Esophagus squamous epithelium (tissue), 5 donors: ENCODE results near the gene RNASE13. TPM values are rescaled to one million over a fixed set of nuclear protein-coding genes. Genes with fewer than 3 reads are reported as not detected.

Source experiments
- DNase-seq: peaks from one replicate; lab custom pipeline; 2025; lab: John Stamatoyannopoulos, UW
- H3K27ac ChIP-seq, 4 donors: fragments of 200-600 bp; sonication (generic); one replicate each; pipeline ENCODE4 v1.5.1; 2016 to 2019; ENCODE audit warnings: mild to moderate bottlenecking in 1 of 4
- H3K27me3 ChIP-seq, 4 donors: fragments of 200-600 bp; sonication (generic); 1 replicate in 3 of 4; 2 replicates in 1 of 4; pipeline versions ENCODE4 v1.5.1 to v1.6.0; 2017 to 2021; ENCODE audit warnings: antibody characterized with exemption in 1 of 4
- H3K36me3 ChIP-seq, 3 donors: fragments of 200-600 bp; sonication (generic); one replicate each; pipeline ENCODE4 v1.5.1; 2016 to 2019
- H3K4me1 ChIP-seq, 3 donors: fragments of 200-600 bp; sonication (generic); one replicate each; pipeline ENCODE4 v1.5.1; 2017 to 2019
- H3K4me3 ChIP-seq, 4 donors: fragments of 200-600 bp; sonication (generic); 1 replicate in 3 of 4; 2 replicates in 1 of 4; pipeline ENCODE4 v1.5.1; 2016 to 2019; ENCODE audit warnings: mild to moderate bottlenecking in 2 of 4, moderate library complexity in 1 of 4
- H3K9me3 ChIP-seq, 3 donors: fragments of 200-600 bp; sonication (generic); one replicate each; pipeline ENCODE4 v1.5.1; 2016 to 2019
- CTCF ChIP-seq, 6 experiments: fragments of 450-650 bp in 4 of 6; fragments of 200-600 bp in 2 of 6; sonication (generic) in 2 of 6; IDR thresholded peaks; one replicate each; pipeline ENCODE4 v1.5.1; 2016 to 2019; ENCODE audit warnings: antibody characterized with exemption in 6 of 6, mild to moderate bottlenecking in 4 of 6, moderate library complexity in 4 of 6
- POLR2A ChIP-seq, 4 donors: fragments of 450-650 bp; IDR thresholded peaks; one replicate each; pipeline ENCODE4 v1.6.1; 2017; ENCODE audit warnings: antibody characterized with exemption in 4 of 4, mild to moderate bottlenecking in 4 of 4, moderate library complexity in 3 of 4
- WGBS, 2 donors: methylation state at CpG; one replicate each; pipeline ENCODE4 v1.1.5; 2018; 5-methylcytosine and 5-hydroxymethylcytosine counted together
- intact Hi-C: fragments of 100-400 bp; cut with DNase I; formaldehyde crosslinking; loops from one replicate; pipeline ENCODE4 v1.15.0; 2022
- total RNA-seq, 4 donors: library from RNA; depleted of rRNA; stranded (reverse); fragments of >200 nt; gene quantifications; one replicate each; pipeline ENCODE4 v1.1.0, GENCODE V29; 2016
- donor health status: DM: yes; HTN: yes; CAD: no.

RNASE13 gene
- total RNA-seq, 4 donors from 2014 or later: not detected

- intact Hi-C loops: no loop called here
- no peak for DNase-seq
- TF ChIP-seq CTCF (IDR thresholded peaks at IDR 0.05) (no peak), POLR2A (IDR thresholded peaks at IDR 0.05) (no peak)
- WGBS, 2 donors: 60 to 73% methylated on average over 3 to 4 of the region's 5 CpGs
- Histone ChIP-seq H3K36me3 (no peaks in the 10 kb centered on the region), H3K27me3 (no peaks in the 10 kb centered on the region), H3K9me3 (no peaks in the 10 kb centered on the region), H3K4me3 (no peak overlapping the region), H3K4me1 (no peaks in the 10 kb centered on the region), H3K27ac (no peak overlapping the region)
These were observed 21.0 kb upstream of the RNASE13 start for GRCh38 chr14:21055432-21056117.

GRCh38 chr14:21054768-21055145, 20.1 kb upstream of the RNASE13 start:
- H3K27me3 ChIP-seq: no peaks in the 10 kb centered on the region
- intact Hi-C loops: no loop called here
- H3K27ac ChIP-seq: no peak overlapping the region
- WGBS, 2 donors: 86 to 90% methylated on average over 4 of the region's 4 CpGs
- no peaks in the 10 kb centered on the region for H3K36me3 ChIP-seq
- no peaks in the 10 kb centered on the region for H3K9me3 ChIP-seq
- TF ChIP-seq POLR2A (IDR thresholded peaks at IDR 0.05) (no peak), CTCF (IDR thresholded peaks at IDR 0.05) (no peak)
- DNase-seq: no peak
- no peak overlapping the region for H3K4me3 ChIP-seq
- H3K4me1 ChIP-seq: no peaks in the 10 kb centered on the region

DNA sequence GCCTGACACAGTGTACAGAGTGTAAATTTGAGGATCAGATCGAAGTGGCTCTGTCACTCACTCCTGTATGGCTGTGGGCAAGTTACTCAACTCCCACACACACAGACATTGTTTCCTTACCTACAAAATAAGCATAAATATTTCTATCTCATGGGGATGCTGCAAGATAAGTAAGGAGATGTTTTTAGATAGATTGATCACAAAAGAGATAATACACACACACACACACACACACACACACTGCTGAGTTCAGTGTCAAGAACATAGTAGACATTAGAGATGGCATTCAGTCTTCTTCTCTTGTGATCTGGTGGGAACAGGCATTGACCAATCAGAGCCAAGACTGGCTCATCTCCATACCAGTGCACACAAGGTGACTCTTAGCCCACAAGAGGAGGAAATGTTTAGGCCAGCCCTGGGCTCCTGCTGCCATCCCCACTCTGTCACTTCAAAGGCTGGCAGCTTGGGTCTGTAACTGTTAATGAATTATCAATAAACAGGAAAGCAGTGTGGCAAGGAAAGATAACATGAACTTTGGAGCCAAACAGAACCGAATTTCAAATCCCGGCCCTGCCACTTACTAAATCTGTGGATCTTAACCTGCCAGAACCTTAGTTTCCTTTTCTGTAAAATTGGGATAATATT, 19.6 kb upstream of the RNASE13 start:
- H3K4me1 ChIP-seq: no peaks in the 10 kb centered on the region
- H3K27me3 ChIP-seq: no peaks in the 10 kb centered on the region
- no peaks in the 10 kb centered on the region for H3K9me3 ChIP-seq
- no peak overlapping the region for H3K4me3 ChIP-seq
- DNase-seq: no peak
- H3K36me3 ChIP-seq: no peaks in the 10 kb centered on the region
- WGBS, 2 donors: 71 to 72% methylated on average over 3 of the region's 3 CpGs
- intact Hi-C loops: no loop called here
- no peak overlapping the region for H3K27ac ChIP-seq
- no peak for TF ChIP-seq POLR2A (IDR thresholded peaks at IDR 0.05)
- TF ChIP-seq CTCF (IDR thresholded peaks at IDR 0.05): no peak

- no peaks in the 10 kb centered on the region for H3K36me3 ChIP-seq
- no peak for DNase-seq
- no peaks in the 10 kb centered on the region for H3K27me3 ChIP-seq
- no peaks in the 10 kb centered on the region for H3K9me3 ChIP-seq
- no peak for TF ChIP-seq CTCF (IDR thresholded peaks at IDR 0.05)
- no peak for TF ChIP-seq POLR2A (IDR thresholded peaks at IDR 0.05)
- no peaks in the 10 kb centered on the region for H3K4me1 ChIP-seq
- H3K4me3 ChIP-seq: no peak overlapping the region
- intact Hi-C loops: no loop called here
- 85 to 89% methylated on average over 14 to 20 of the region's 20 CpGs for WGBS, 2 donors
- H3K27ac ChIP-seq: no peak overlapping the region
These were observed 18.8 kb upstream of the RNASE13 start for GRCh38 chr14:21053184-21054122.
